ENCODE measurements around the gene SAP25. TPM values are rescaled to one million over a fixed set of nuclear protein-coding genes. Genes with fewer than 3 reads are reported as not detected.
A peak's percentile ranks its signal among the peaks of the same experiment; 100 is the strongest.

SAP25 gene
- total RNA-seq, 6 donors from 2014 or later: 1.2 to 18.9 (median 12.7) TPM

GRCh38 chr7:100584683-100585510 is 11.2 kb upstream of the SAP25 start:
- Histone ChIP-seq H3K27ac (peak overlapping the region; percentile 96 to 100 (median 98)), H3K9me3 (no peaks in the 10 kb centered on the region), H3K4me3 (peak overlapping the region; percentile 85 to 98 (median 88)), H3K36me3 (peaks cover 14 to 27% (median 22%) of the 10 kb centered on the region in 4 donors), H3K4me1 (peaks cover 34 to 59% (median 45%) of the 10 kb centered on the region in 4 donors), H3K27me3 (no peaks in the 10 kb centered on the region)
- TF ChIP-seq EP300 (IDR thresholded peaks at IDR 0.05): no peak
- no peak for TF ChIP-seq CTCF (IDR thresholded peaks at IDR 0.05)
- TF ChIP-seq POLR2AphosphoS5 (IDR thresholded peaks at IDR 0.05): peak in 1 of 2 donors; percentile 37
- peak in 1 of 4 donors; percentile 4 for TF ChIP-seq POLR2A (IDR thresholded peaks at IDR 0.05)
- no peak for ATAC-seq (ENCODE audit: low FRiP score in 2 of 2)
- DNase-seq: peak in 1 of 2 donors; percentile 69
- 1 to 2% methylated on average over 18 to 19 of the region's 20 CpGs for WGBS, 2 donors

GRCh38 chr7:100584054-100584682 is 10.5 kb upstream of the SAP25 start:
- peaks cover 14 to 34% (median 29%) of the 10 kb centered on the region in 4 donors for H3K36me3 ChIP-seq
- 10 to 16% methylated on average over 15 of the region's 15 CpGs for WGBS, 2 donors
- peak in 1 of 2 donors; percentile 53 for DNase-seq
- H3K4me3 ChIP-seq: peak overlapping the region; percentile 85 to 98 (median 88)
- peak in 1 of 2 donors; percentile 0 for ATAC-seq (ENCODE audit: low FRiP score in 2 of 2)
- TF ChIP-seq POLR2AphosphoS5 (IDR thresholded peaks at IDR 0.05) (peak in 1 of 2 donors; percentile 51), CTCF (IDR thresholded peaks at IDR 0.05) (no peak), EP300 (IDR thresholded peaks at IDR 0.05) (no peak), POLR2A (IDR thresholded peaks at IDR 0.05) (no peak)
- H3K27me3 ChIP-seq: no peaks in the 10 kb centered on the region
- peak overlapping the region; percentile 96 to 100 (median 98) for H3K27ac ChIP-seq
- no peaks in the 10 kb centered on the region for H3K9me3 ChIP-seq
- peaks cover 34 to 59% (median 45%) of the 10 kb centered on the region in 4 donors for H3K4me1 ChIP-seq

- WGBS, 2 donors: 8 to 12% methylated on average over 15 to 23 of the region's 23 CpGs
- peaks cover 21 to 42% (median 37%) of the 10 kb centered on the region in 4 donors for H3K36me3 ChIP-seq
- H3K4me3 ChIP-seq: peak overlapping the region in 3 of 4 donors; percentile 85 to 98 (median 87)
- DNase-seq (peak; percentile 86 to 88), ATAC-seq (ENCODE audit: low FRiP score in 2 of 2) (no peak)
- H3K4me1 ChIP-seq: peaks cover 34 to 59% (median 45%) of the 10 kb centered on the region in 4 donors
- H3K27me3 ChIP-seq: no peaks in the 10 kb centered on the region
- peak in 1 of 4 donors; percentile 50 for TF ChIP-seq POLR2A (IDR thresholded peaks at IDR 0.05)
- TF ChIP-seq POLR2AphosphoS5 (IDR thresholded peaks at IDR 0.05): no peak
- H3K27ac ChIP-seq: peak overlapping the region; percentile 96 to 100 (median 98)
- H3K9me3 ChIP-seq: no peaks in the 10 kb centered on the region
Observed at GRCh38 chr7:100583132-100584053, 9.7 kb upstream of the SAP25 start.

- Histone ChIP-seq H3K27ac (peak overlapping the region; percentile 96 to 100 (median 98)), H3K36me3 (peaks cover 28 to 49% (median 45%) of the 10 kb centered on the region in 4 donors), H3K4me1 (peaks cover 34 to 59% (median 45%) of the 10 kb centered on the region in 4 donors), H3K27me3 (no peaks in the 10 kb centered on the region), H3K9me3 (no peaks in the 10 kb centered on the region), H3K4me3 (peak overlapping the region in 2 of 4 donors; percentile 85 to 87)
- 54 to 55% methylated on average over 11 of the region's 11 CpGs for WGBS, 2 donors
- TF ChIP-seq EP300 (IDR thresholded peaks at IDR 0.05) (no peak), POLR2A (IDR thresholded peaks at IDR 0.05) (no peak), CTCF (IDR thresholded peaks at IDR 0.05) (no peak), POLR2AphosphoS5 (IDR thresholded peaks at IDR 0.05) (no peak)
- ATAC-seq (ENCODE audit: low FRiP score in 2 of 2) (no peak), DNase-seq (no peak)
Observed at GRCh38 chr7:100582650-100583049, 8.9 kb upstream of the SAP25 start.
